ENCODE data around the gene EDC3.
"Not testable (repeated sequence)": the region's sequence is repeated elsewhere in the genome, so short reads cannot be mapped to it uniquely, and the experiment has no call there.

The EDC3 gene

GRCh38 chr15:74648051-74648842, 47.6 kb downstream of the EDC3 start:
- DNase-seq = no peak

DNA sequence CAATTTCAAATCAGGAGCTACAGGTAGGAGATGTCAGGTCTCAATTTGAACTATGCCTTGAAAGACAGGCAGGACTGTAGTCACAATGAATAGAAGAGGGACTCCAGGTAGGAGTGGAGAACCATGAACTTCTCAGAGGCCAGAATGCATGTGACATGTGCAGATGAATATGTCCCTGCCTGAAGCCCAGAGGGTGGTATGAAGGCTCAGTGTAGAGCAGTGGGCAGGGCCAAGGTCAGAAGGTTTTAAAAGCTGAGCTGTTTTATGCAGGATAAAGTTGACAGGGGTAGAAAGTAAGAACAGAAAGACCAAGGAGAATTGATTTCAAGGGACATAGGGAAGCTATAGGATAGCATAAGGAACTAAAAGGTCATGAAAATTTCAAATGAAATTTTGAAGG, 49.3 kb downstream of the EDC3 start:
- DNase-seq = no peak

- no peak for DNase-seq
These were observed 52.1 kb downstream of the EDC3 start for GRCh38 chr15:74643665-74644204.

GRCh38 chr15:74642734-74643664, 52.8 kb downstream of the EDC3 start:
- peak; percentile 82 for DNase-seq

- DNase-seq = no peak
These were observed 53.5 kb downstream of the EDC3 start for GRCh38 chr15:74642348-74642733.

- no peak for DNase-seq
These were observed 54.7 kb downstream of the EDC3 start for GRCh38 chr15:74641151-74641550.

DNA sequence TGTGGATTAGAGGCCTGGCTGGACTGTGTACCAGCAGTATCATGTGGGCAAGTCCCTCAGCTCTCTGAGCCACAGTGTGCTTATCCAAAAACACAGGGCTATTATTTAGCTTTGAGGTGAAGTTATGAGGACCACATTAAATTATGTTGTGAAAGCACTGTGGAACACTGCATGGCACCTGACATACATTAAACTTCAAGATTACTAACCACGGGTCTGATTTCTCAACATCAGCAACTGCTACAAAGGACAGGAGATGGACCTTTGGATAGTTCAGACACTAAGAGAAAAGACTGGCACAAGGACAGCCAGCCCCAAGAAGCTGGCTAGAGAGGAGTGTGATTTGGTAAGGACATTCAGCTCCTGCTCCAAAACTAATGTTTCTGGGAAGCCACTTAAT, 58.8 kb downstream of the EDC3 start:
- DNase-seq = no peak

DNA sequence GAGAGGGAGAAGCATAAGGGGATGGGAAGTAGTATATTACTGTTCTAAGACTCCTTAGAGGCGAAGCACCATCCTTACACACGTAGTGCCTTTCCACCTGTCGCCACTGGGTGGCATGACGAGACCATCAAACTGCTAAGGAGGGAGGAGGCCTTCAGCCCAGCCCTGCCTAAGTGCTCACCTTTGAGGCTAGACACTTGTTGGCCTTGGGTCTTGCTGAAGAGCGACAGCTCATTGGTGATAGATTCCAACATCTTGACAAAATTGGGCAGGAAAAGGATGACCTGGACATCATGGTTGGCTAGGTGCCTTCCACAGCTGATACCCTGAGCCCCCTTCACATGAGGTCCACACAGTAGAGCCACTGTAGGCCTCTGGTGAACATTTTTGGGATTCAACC, 60.6 kb downstream of the EDC3 start:
- peak; percentile 59 for DNase-seq

- no peak for DNase-seq
These were observed 62.0 kb downstream of the EDC3 start for GRCh38 chr15:74633781-74634180.

GRCh38 chr15:74632601-74633000, 63.2 kb downstream of the EDC3 start:
- DNase-seq = no peak

DNA sequence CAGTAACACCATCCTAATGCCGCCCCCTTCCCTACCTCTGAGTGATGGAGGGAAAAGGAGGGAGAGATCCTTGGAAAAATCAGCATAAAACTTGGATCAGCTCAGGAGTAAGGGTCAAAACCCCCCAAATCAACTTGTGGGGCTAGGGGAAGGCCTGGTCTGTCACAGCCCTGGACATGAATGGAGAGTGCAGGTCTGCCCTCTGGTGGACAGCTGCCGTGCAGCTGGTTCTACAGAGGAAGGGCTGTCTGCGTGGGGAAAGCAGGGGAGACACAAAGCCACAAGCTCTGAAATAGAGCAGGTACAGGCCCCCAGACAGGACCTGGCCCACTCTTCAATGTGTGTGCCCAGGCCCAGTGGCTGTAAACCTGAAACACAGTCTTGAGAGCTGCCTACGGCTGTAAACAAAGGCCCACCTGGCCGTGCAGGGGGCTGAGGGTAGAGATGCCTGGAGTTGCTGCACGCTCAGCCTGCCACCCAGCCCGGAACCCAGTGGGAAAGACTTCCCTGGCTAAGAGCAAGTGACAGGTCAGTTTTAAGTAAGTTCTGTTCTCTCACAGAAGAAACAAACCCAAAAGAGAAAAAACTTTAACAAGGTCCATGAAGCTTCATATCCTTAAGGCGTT, 63.8 kb downstream of the EDC3 start:
- DNase-seq = peak; percentile 40

- DNase-seq = no peak
These were observed 64.4 kb downstream of the EDC3 start for GRCh38 chr15:74631408-74631807.

GRCh38 chr15:74631087-74631385, 64.8 kb downstream of the EDC3 start:
- no peak for DNase-seq

DNA sequence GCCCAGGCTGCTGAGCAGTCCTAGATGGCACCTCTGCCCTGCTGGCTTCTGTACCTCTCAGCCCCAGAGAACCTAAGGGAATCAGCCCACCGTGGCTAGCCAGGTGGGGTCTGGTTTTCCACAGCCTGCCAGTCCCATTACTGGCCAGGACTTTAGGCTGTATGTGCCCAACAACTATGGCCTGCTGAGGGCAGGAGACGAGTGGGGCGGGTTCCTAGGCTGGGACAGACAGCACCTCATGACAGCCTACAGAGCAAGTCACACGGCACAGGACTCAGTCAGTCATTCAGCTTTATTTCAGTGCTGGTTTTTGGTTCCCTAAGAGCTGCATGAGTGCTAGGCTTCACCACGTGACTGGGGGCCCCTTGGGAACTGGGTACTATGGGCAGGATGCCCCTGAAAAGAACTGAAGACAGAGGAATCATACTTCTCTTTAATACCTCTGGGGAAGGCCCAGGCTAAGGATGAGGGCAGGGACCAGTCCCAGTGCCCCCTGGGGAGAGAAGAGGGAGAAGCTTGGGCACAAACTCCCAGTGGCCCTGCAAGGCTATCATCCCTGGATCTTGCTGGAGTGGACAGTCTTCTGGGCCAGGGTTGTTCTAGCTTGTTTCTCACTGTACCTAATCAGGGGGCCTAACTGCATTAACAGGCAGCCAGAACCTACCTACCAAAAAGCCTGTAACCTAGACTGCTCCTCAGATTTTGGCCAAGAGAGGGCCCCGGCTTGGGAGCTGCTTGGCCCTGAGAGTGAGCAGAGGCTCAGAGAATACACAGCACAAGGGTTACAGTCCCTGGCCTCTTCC, 65.3 kb downstream of the EDC3 start:
- no peak for DNase-seq

GRCh38 chr15:74629696-74630095, 66.1 kb downstream of the EDC3 start:
- DNase-seq = not testable (repeated sequence)

GRCh38 chr15:74628949-74629348, 66.9 kb downstream of the EDC3 start:
- no peak for DNase-seq

DNA sequence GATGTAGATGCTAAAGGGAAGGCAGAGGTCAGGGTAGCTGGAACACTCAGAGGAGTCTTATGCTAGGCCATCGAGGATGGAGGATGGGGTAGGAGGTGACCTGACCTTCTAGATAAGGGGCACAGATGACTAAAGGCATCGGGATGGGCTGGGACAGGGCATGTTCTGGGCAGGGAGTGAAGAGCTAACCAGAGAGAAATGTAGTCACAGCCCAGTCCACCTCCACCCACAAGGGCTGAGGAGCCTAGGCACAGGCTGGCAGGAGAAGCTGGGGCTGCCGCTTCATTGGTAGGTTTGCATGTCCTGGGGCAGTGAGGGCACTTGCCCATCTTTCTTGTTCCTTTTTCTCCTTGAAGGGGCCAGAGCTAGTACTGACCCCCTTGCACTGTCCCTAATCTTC, 67.6 kb downstream of the EDC3 start:
- DNase-seq = no peak

DNA sequence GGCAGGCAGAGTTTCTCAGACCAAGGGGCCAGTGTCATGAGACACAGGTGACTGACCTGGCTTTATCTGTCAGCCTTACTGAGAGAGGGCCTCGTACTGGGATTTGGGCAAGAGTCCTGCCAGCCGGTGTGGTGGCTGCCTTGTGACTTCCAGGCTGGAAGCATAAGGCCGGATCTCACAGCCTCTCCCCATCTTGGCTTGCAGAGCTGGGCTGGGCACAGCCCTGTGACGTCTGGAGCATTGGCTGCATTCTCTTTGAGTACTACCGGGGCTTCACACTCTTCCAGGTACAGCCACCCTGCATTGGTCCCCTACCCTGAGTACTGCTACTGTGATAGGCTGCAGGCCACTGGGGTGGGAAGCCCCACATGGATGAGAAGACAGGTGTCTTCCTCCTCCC, 68.1 kb downstream of the EDC3 start:
- no peak for DNase-seq

- no peak for DNase-seq
These were observed 68.8 kb downstream of the EDC3 start for GRCh38 chr15:74626752-74627692.

DNA sequence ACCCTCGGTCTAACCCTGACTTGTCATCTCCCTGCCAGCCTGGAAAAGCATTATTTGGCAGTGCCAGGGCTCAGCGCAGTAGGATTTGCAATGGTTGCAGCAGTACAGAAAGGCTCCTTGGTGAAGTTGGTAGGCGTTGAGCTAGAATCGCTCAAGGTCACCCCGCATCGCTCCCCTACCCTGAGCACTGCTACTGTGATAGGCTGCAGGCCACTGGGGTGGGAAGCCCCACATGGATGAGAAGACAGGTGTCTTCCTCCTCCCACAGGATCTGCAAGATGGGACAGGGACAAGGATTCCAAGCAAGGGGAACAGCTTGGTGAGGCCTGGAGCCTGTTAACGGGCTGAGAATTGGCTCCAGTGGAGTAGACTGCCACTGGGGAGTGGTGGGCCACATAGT, 69.5 kb downstream of the EDC3 start:
- no peak for DNase-seq

DNA sequence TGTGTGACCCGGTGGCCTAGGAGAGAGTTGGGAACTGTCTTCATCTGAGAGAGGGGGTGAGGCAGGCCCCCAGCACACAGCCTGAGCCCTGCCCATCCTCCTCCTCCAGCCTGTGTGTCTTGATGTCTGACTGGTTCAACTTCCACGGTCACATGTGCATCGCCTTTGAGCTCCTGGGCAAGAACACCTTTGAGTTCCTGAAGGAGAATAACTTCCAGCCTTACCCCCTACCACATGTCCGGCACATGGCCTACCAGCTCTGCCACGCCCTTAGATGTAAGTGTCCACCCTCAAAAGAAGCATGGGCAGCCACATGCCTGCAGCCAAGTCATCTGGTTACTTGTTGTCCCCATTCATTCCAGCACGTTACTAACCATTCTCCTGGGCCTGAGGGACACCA, 70.1 kb downstream of the EDC3 start:
- DNase-seq = no peak
